ENCODE measurements around the gene TMIGD1.

DNA sequence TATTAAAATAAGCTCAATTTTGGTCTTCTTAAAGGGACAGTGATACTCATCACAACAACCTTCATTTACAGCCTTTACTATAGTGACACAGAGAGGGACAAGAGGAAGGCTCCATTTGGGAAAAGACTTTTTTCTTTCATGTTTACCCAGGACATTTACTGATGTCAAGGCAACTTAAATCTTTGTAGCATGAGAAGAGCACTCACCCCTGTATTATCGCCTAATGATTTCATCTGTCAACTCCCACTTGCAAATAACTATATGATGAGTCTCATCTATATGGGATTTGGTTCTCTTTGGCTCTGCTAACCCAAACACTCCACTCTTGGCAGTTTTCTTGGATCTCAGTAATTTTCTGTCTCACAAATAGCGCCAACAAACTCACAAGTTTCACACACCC is 66.2 kb downstream of the TMIGD1 start:
- TF ChIP-seq POLR2A (IDR thresholded peaks at IDR 0.05; ENCODE audit: extremely low read depth, insufficient read length) (no peak), MYC (IDR thresholded peaks at IDR 0.05; ENCODE audit: low read depth, low read length) (no peak)
- TF ChIP-seq, protein P1, sequence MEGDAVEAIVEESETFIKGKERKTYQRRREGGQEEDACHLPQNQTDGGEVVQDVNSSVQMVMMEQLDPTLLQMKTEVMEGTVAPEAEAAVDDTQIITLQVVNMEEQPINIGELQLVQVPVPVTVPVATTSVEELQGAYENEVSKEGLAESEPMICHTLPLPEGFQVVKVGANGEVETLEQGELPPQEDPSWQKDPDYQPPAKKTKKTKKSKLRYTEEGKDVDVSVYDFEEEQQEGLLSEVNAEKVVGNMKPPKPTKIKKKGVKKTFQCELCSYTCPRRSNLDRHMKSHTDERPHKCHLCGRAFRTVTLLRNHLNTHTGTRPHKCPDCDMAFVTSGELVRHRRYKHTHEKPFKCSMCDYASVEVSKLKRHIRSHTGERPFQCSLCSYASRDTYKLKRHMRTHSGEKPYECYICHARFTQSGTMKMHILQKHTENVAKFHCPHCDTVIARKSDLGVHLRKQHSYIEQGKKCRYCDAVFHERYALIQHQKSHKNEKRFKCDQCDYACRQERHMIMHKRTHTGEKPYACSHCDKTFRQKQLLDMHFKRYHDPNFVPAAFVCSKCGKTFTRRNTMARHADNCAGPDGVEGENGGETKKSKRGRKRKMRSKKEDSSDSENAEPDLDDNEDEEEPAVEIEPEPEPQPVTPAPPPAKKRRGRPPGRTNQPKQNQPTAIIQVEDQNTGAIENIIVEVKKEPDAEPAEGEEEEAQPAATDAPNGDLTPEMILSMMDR (IDR thresholded peaks at IDR 0.05; ENCODE audit: low read depth, low read length) = no peak
- TF ChIP-seq, protein P2, sequence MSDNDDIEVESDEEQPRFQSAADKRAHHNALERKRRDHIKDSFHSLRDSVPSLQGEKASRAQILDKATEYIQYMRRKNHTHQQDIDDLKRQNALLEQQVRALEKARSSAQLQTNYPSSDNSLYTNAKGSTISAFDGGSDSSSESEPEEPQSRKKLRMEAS (IDR thresholded peaks at IDR 0.05; ENCODE audit: low read depth, low read length) = no peak
